Glutamatergic neuron (in vitro differentiated cells): ENCODE data around the gene SOWAHB. TPM values are rescaled to one million over a fixed set of nuclear protein-coding genes. Genes with fewer than 3 reads are reported as not detected.
"Not testable (repeated sequence)": the region's sequence is repeated elsewhere in the genome, so short reads cannot be mapped to it uniquely, and the experiment has no call there.

ENCODE experiments used
- DNase-seq: peaks from one replicate; pipeline ENCODE4 v3.0.0; 2022
- H3K27ac Mint-ChIP-seq: one replicate; pipeline ENCODE4 v1.8.0; 2020; ENCODE audit warnings: mild to moderate bottlenecking, mixed read lengths, inconsistent platforms; ENCODE audit not compliant: unreplicated experiment
- H3K27me3 Mint-ChIP-seq: one replicate; pipeline ENCODE4 v1.8.0; 2020; ENCODE audit warnings: mild to moderate bottlenecking, moderate library complexity, mixed read lengths, inconsistent platforms; ENCODE audit not compliant: unreplicated experiment
- H3K36me3 Mint-ChIP-seq: one replicate; pipeline ENCODE4 v1.8.0; 2020; ENCODE audit warnings: mild to moderate bottlenecking, mixed read lengths, inconsistent platforms; ENCODE audit not compliant: unreplicated experiment
- H3K4me1 Mint-ChIP-seq: one replicate; pipeline ENCODE4 v1.8.0; 2020; ENCODE audit warnings: mild to moderate bottlenecking, low read depth, mixed read lengths, inconsistent platforms; ENCODE audit not compliant: unreplicated experiment
- H3K4me3 Mint-ChIP-seq: one replicate; pipeline ENCODE4 v1.8.0; 2020; ENCODE audit warnings: mild to moderate bottlenecking, mixed read lengths, inconsistent platforms; ENCODE audit not compliant: unreplicated experiment
- H3K9me3 Mint-ChIP-seq: one replicate; pipeline ENCODE4 v1.8.0; 2020; ENCODE audit warnings: mild to moderate bottlenecking, moderate library complexity, mixed read lengths, inconsistent platforms; ENCODE audit not compliant: unreplicated experiment
- CTCF ChIP-seq: fragments of 200-600 bp; sonication (generic); IDR thresholded peaks from one replicate; pipeline ENCODE4 v1.5.0; 2021; ENCODE audit not compliant: partially characterized antibody, unreplicated experiment
- total RNA-seq: library from RNA; stranded (reverse); fragmentation: NEBNext Ultra II Directional; extraction: Animal tissue kit (Norgen Biotek cat#: 25700); gene quantifications from one replicate; pipeline ENCODE4 v1.2.1, GENCODE V29; 2021; ENCODE audit not compliant: unreplicated experiment

The SOWAHB gene
- total RNA-seq, 1 donor from 2014 or later = 0.17 TPM

- H3K4me1 Mint-ChIP-seq = no peaks in the 10 kb centered on the region
- H3K36me3 Mint-ChIP-seq = no peaks in the 10 kb centered on the region
- H3K9me3 Mint-ChIP-seq = no peaks in the 10 kb centered on the region
- H3K4me3 Mint-ChIP-seq = no peak overlapping the region
- H3K27ac Mint-ChIP-seq = no peak overlapping the region
- TF ChIP-seq CTCF = no peak
- no peak for DNase-seq
- no peaks in the 10 kb centered on the region for H3K27me3 Mint-ChIP-seq
Observed at GRCh38 chr4:76879731-76880364, 18.1 kb downstream of the SOWAHB start.

- H3K4me3 Mint-ChIP-seq, H3K27ac Mint-ChIP-seq, DNase-seq, H3K4me1 Mint-ChIP-seq, H3K36me3 Mint-ChIP-seq, H3K27me3 Mint-ChIP-seq, H3K9me3 Mint-ChIP-seq: not testable (repeated sequence)
Observed at GRCh38 chr4:76878641-76879165, 19.2 kb downstream of the SOWAHB start.

GRCh38 chr4:76874176-76874575, 23.8 kb downstream of the SOWAHB start:
- Mint-ChIP-seq H3K36me3 (no peaks in the 10 kb centered on the region), H3K9me3 (no peaks in the 10 kb centered on the region), H3K4me3 (no peak overlapping the region), H3K27me3 (no peaks in the 10 kb centered on the region), H3K4me1 (no peaks in the 10 kb centered on the region), H3K27ac (no peak overlapping the region)
- DNase-seq = no peak
- TF ChIP-seq CTCF = no peak

GRCh38 chr4:76873495-76873894, 24.4 kb downstream of the SOWAHB start:
- Mint-ChIP-seq H3K9me3 (peaks cover 3% of the 10 kb centered on the region), H3K27ac (no peak overlapping the region), H3K27me3 (no peaks in the 10 kb centered on the region), H3K4me1 (peaks cover 3% of the 10 kb centered on the region), H3K4me3 (no peak overlapping the region), H3K36me3 (no peaks in the 10 kb centered on the region)
- no peak for TF ChIP-seq CTCF
- DNase-seq = no peak

GRCh38 chr4:76872556-76872955, 25.4 kb downstream of the SOWAHB start:
- no peak for TF ChIP-seq CTCF
- Mint-ChIP-seq H3K4me1 (peaks cover 5% of the 10 kb centered on the region), H3K27ac (no peak overlapping the region), H3K9me3 (peaks cover 3% of the 10 kb centered on the region), H3K36me3 (no peaks in the 10 kb centered on the region), H3K27me3 (peaks cover 2% of the 10 kb centered on the region), H3K4me3 (no peak overlapping the region)
- no peak for DNase-seq

- H3K9me3 Mint-ChIP-seq, H3K4me3 Mint-ChIP-seq, H3K4me1 Mint-ChIP-seq, H3K27ac Mint-ChIP-seq, DNase-seq, H3K27me3 Mint-ChIP-seq, H3K36me3 Mint-ChIP-seq: not testable (repeated sequence)
Observed at GRCh38 chr4:76868780-76869179, 29.2 kb downstream of the SOWAHB start.
